PC-9 (cell line): ENCODE measurements around the gene MFRP. TPM values are rescaled to one million over a fixed set of nuclear protein-coding genes. Genes with fewer than 3 reads are reported as not detected.

Source experiments
- BruUV-seq: library from RNA; stranded (reverse); fragments of 400-500 nt; replicated peaks from 2 replicates; lab custom pipeline; 2021; lab: Mats Ljungman, UMichigan
- CTCF ChIA-PET: fragments of 300-600 bp; sonication (Branson Sonifier 250); formaldehyde crosslinking; loops from one replicate; lab custom pipeline; 2022; ENCODE audit warnings: antibody characterized with exemption; lab: Charles Lee
- POLR2A ChIA-PET: fragments of 300-600 bp; sonication (Branson Sonifier 250); formaldehyde crosslinking; loops from one replicate; lab custom pipeline; 2022; ENCODE audit warnings: antibody characterized with exemption; ENCODE audit not compliant: unreplicated experiment; lab: Charles Lee
- DNase-seq, 2 experiments: peaks; one replicate each; pipeline versions ENCODE4 v3.0.0 to v3.0.0-alpha.2; 2015 to 2022; ENCODE audit warnings: mixed read lengths in 1 of 2
- H2AFZ ChIP-seq: fragments of 200-600 bp; sonication (generic); 2 replicates; pipeline ENCODE4 v1.8.1; 2017; ENCODE audit warnings: antibody characterized with exemption
- H3F3A ChIP-seq: fragments of 200-600 bp; sonication (generic); 2 replicates; pipeline ENCODE4 v1.8.1; 2017; ENCODE audit warnings: antibody characterized with exemption, mild to moderate bottlenecking, low read depth; ENCODE audit not compliant: insufficient read depth
- H3K27ac ChIP-seq: fragments of 200-600 bp; sonication (generic); 2 replicates; pipeline ENCODE4 v1.6.1; 2016; ENCODE audit warnings: mixed run types
- H3K27me3 ChIP-seq: fragments of 200-600 bp; sonication (generic); 2 replicates; pipeline ENCODE4 v1.6.1; 2016; ENCODE audit warnings: low read depth, mixed run types; ENCODE audit not compliant: insufficient read depth
- H3K36me3 ChIP-seq: fragments of 200-600 bp; sonication (generic); 2 replicates; pipeline ENCODE4 v1.6.1; 2016; ENCODE audit warnings: low read depth, mixed run types
- H3K4me1 ChIP-seq: fragments of 200-600 bp; sonication (generic); replicated peaks from 2 replicates; pipeline ENCODE4 v1.6.1; 2016; ENCODE audit warnings: mixed run types; ENCODE audit not compliant: insufficient read depth
- H3K4me2 ChIP-seq: fragments of 200-600 bp; sonication (generic); 2 replicates; pipeline ENCODE4 v1.6.1; 2017; ENCODE audit warnings: mixed run types
- H3K4me3 ChIP-seq: fragments of 200-600 bp; sonication (generic); 2 replicates; pipeline ENCODE4 v1.6.1; 2016; ENCODE audit warnings: mixed run types
- H3K79me2 ChIP-seq: fragments of 200-600 bp; sonication (generic); 2 replicates; pipeline ENCODE4 v1.6.1; 2017; ENCODE audit warnings: low read depth, mixed run types
- H3K9me2 ChIP-seq: fragments of 200-600 bp; sonication (generic); 2 replicates; pipeline ENCODE4 v1.8.1; 2017; ENCODE audit warnings: mild to moderate bottlenecking; ENCODE audit not compliant: insufficient read depth
- H3K9me3 ChIP-seq: fragments of 200-600 bp; sonication (generic); 2 replicates; pipeline ENCODE4 v1.8.1; 2016; ENCODE audit warnings: low read depth; ENCODE audit not compliant: insufficient read depth
- H4K20me1 ChIP-seq: fragments of 200-600 bp; sonication (generic); 2 replicates; pipeline ENCODE4 v1.8.1; 2017; ENCODE audit not compliant: insufficient read depth
- CTCF ChIP-seq: fragments of 200-600 bp; sonication (generic); conservative IDR thresholded peaks from 2 replicates; pipeline ENCODE4 v1.6.1; 2017; ENCODE audit warnings: mixed run types, antibody characterized with exemption, mild to moderate bottlenecking, moderate library complexity
- EZH2 ChIP-seq: fragments of 200-600 bp; sonication (generic); IDR thresholded peaks from 2 replicates; pipeline ENCODE4 v1.8.0; 2017; ENCODE audit warnings: antibody characterized with exemption, low read depth
- intact Hi-C: fragments of 100-400 bp; cut with micrococcal nuclease; formaldehyde crosslinking; loops from one replicate; pipeline ENCODE4 v1.10.0; 2022; ENCODE audit not compliant: unreplicated experiment
- total RNA-seq: library from RNA; stranded (reverse); gene quantifications from 2 replicates; pipeline ENCODE4 v1.2.3, GENCODE V29; 2021

MFRP gene
- total RNA-seq, 1 experiment from 2014 or later = not detected

- TF ChIP-seq CTCF (no peak), EZH2 (no peak)
- H3F3A ChIP-seq = peaks cover 24% of the 10 kb centered on the region; the same call in 1 of the 2 replicates
- no peak overlapping the region for H3K27ac ChIP-seq
- H3K4me3 ChIP-seq = no peak overlapping the region
- H3K79me2 ChIP-seq = 0 out of 2 replicates have a peak, but pooled peaks cover 3% of the 10 kb centered on the region
- no peaks in the 10 kb centered on the region for H4K20me1 ChIP-seq
- peaks cover 8% of the 10 kb centered on the region; the same call in 1 of the 2 replicates for H3K4me1 ChIP-seq
- CTCF ChIA-PET = interaction anchor here (1.4 kb wide), 1 partner anchor 33 kb away, joined by 9 read pairs; no protein-coding TSS in a partner anchor
- no peaks in the 10 kb centered on the region for H3K9me2 ChIP-seq
- peaks cover 26% of the 10 kb centered on the region for H3K27me3 ChIP-seq
- H2AFZ ChIP-seq = no peak overlapping the region
- H3K4me2 ChIP-seq = no peak overlapping the region
- no peaks in the 10 kb centered on the region for H3K9me3 ChIP-seq
- no TSS peak for BruUV-seq
- H3K36me3 ChIP-seq = no peaks in the 10 kb centered on the region
- POLR2A ChIA-PET = interaction anchor here (0.7 kb wide), 1 partner anchor 293 kb away, joined by 3 read pairs; no protein-coding TSS in a partner anchor
- intact Hi-C loops = no loop called here
- DNase-seq = no peak
These were observed 5.1 kb downstream of the MFRP start for GRCh38 chr11:119341222-119342022.

- TF ChIP-seq CTCF = no peak
- no peak for TF ChIP-seq EZH2
- H3K4me3 ChIP-seq = no peak within 1 kb of the TSS
- no peak within 1 kb of the TSS for H3K27ac ChIP-seq
- no peak within 1 kb of the TSS for H3K4me2 ChIP-seq
- DNase-seq = no peak
- H3K27me3 ChIP-seq = peaks cover 17% of the 10 kb centered on the region
- POLR2A ChIA-PET = interaction anchor here (0.7 kb wide), 1 partner anchor 293 kb away, joined by 3 read pairs; no protein-coding TSS in a partner anchor
- peaks cover 25% of the 10 kb centered on the region; the same call in 1 of the 2 replicates for H3F3A ChIP-seq
- H3K4me1 ChIP-seq = peaks cover 9% of the 10 kb centered on the region
- H3K79me2 ChIP-seq = peaks cover 10% of the 10 kb centered on the region
- H4K20me1 ChIP-seq = no peaks in the 10 kb centered on the region
- BruUV-seq = no TSS peak
- no peaks in the 10 kb centered on the region for H3K9me2 ChIP-seq
- H3K9me3 ChIP-seq = no peaks in the 10 kb centered on the region
- H2AFZ ChIP-seq = no peak within 1 kb of the TSS
- intact Hi-C loops = no loop called here
- H3K36me3 ChIP-seq = no peaks in the 10 kb centered on the region
- CTCF ChIA-PET = interaction anchor here (0.6 to 1.4 kb wide), 8 partner anchors 28 to 843 kb away, joined by 3 to 9 read pairs (median 3); no protein-coding TSS in a partner anchor
These were observed 5.9 kb downstream of the MFRP start, which contains the start of gene C1QTNF5 for GRCh38 chr11:119340335-119341221. TSS of gene C1QTNF5 (minus strand) at chr11:119340883. CDS start at chr11:119340397, 486 bp downstream.
